Epithelial cell of proximal tubule (primary cell): ENCODE results near the gene SLC6A8. TPM values are rescaled to one million over a fixed set of nuclear protein-coding genes. Genes with fewer than 3 reads are reported as not detected.

ENCODE experiments used
- DNase-seq: peaks from one replicate; pipeline ENCODE4 v3.0.0-alpha.2; 2011; ENCODE audit warnings: low read depth
- H3K4me3 ChIP-seq: 2 replicates; pipeline ENCODE4 v1.5.1; 2011; ENCODE audit warnings: low read depth, mild to moderate bottlenecking, low read length
- total RNA-seq: library from RNA; depleted of rRNA; stranded (reverse); fragments of >200 nt; gene quantifications from 2 replicates; pipeline ENCODE4 v1.2.3, GENCODE V29; 2015
- TF ChIP-seq, protein P1 (sequence below): conservative IDR thresholded peaks from 2 replicates; pipeline ENCODE4 v1.5.1; 2012; ENCODE audit warnings: low read depth, mild to moderate bottlenecking, low read length

SLC6A8 gene
- total RNA-seq, 1 donor from 2014 or later = 30.5 TPM

DNA sequence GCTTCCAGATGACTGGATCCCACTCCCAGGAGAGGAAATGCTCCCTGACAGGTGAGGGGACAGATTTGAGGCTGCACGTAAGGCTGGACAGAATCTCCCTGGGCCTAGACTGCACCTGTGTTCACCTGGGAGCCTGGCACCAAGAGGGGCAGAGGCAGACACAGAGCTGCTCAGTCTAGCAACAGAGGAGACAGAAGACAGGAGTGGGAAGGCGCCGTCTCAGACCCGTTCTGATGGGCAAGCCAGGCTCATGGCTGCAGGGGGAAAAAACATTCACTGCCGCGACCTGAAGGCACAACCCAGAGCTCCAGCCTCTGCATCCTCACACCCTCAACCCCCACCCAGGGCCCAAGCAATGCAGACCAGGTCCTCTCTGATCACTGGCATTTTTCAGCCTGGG is 19.7 kb downstream of the SLC6A8 start:
- no peak overlapping the region for H3K4me3 ChIP-seq
- TF ChIP-seq, protein P1, sequence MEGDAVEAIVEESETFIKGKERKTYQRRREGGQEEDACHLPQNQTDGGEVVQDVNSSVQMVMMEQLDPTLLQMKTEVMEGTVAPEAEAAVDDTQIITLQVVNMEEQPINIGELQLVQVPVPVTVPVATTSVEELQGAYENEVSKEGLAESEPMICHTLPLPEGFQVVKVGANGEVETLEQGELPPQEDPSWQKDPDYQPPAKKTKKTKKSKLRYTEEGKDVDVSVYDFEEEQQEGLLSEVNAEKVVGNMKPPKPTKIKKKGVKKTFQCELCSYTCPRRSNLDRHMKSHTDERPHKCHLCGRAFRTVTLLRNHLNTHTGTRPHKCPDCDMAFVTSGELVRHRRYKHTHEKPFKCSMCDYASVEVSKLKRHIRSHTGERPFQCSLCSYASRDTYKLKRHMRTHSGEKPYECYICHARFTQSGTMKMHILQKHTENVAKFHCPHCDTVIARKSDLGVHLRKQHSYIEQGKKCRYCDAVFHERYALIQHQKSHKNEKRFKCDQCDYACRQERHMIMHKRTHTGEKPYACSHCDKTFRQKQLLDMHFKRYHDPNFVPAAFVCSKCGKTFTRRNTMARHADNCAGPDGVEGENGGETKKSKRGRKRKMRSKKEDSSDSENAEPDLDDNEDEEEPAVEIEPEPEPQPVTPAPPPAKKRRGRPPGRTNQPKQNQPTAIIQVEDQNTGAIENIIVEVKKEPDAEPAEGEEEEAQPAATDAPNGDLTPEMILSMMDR = no peak
- DNase-seq = no peak

DNA sequence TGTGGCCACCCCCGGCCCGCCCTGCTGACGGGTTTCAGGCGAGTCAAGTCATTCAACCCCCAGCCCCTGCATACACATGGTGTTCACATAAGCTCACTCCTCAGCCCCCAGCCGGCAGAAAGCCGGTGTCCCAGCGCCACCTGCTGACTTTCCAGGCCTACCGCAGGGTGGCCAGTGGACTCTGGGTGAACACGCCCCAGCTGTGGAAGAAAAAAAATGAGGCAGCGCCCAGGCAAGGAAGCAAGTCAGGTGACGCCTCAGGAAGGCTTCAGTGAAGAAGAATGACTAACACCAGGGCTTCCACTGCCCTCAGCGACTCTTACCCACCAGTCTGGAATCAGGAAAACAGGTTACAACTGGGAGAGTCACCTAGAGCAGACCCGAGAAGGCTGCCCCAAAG is 20.7 kb downstream of the SLC6A8 start:
- TF ChIP-seq, protein P1 = peak; percentile 74
- peak; percentile 39 for DNase-seq

DNA sequence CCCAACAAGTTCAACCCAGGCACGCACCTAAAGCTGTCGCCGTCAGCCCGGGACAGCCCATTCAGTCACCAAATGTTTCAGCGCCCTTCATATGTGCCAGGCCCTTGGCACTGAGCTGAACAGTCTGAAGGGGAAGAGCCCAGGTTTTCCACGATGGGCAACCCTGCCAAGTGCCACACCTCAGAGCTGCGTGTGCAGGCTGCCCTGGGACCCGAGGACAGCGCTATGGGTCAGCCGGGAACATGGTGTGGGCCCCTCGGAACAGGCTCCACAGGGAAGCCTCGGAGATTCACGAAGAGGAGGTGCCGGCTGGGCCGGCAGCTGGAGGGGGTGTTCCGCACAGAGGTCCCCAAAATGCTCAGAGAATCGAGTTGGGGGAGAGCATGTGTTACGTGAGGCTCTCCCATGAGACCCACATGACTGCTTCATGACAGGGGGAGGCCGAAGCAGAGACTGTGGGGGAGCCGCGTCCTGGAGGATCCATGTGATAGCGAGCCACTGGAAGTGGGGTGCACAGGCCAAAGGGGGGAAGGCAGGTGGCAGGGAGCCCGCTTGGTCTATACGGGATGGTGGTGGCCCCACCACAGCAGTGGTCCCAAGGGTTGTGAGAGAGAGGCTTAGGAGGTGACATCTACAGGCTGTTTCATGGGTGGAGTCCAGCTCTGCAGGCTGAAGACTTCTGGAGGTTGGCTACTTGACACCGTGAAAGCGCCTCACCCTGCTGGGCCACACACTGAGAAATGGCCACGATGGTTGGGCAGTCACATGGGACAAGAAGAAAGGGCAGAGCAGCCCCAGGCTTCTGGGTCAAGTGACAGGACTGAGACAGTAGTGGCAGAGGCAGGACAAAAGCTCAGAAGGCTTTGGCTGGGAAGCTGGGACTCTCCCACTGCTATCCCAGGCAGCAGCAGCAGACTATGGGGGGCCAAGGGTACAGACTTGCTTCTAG is 22.3 kb downstream of the SLC6A8 start:
- no peak for DNase-seq
- no peak overlapping the region for H3K4me3 ChIP-seq
- TF ChIP-seq, protein P1 = no peak

More for the DNA sequence above, 20.7 kb downstream of the SLC6A8 start:
- H3K4me3 ChIP-seq = no peak overlapping the region

DNA sequence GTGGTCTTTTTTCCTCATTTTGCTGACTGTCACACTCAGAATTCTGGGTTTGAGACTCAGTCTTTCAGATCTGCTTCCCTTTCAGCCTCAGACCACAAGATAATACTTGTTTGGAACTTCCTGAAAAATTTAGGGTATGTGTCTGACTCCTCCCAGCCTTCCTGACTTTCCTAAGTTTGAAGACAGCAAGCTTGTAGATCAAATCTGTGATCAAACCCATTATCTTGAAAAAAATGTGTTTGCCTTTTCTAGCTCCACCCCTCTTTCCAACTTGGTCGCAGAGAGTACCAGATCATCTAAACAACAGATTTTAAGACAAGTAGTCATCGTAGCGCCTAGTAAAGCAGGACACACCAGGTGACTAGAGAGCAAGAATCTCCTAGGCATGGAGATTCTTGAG is 26.5 kb downstream of the SLC6A8 start:
- TF ChIP-seq, protein P1 = no peak
- H3K4me3 ChIP-seq = no peak overlapping the region
- no peak for DNase-seq

DNA sequence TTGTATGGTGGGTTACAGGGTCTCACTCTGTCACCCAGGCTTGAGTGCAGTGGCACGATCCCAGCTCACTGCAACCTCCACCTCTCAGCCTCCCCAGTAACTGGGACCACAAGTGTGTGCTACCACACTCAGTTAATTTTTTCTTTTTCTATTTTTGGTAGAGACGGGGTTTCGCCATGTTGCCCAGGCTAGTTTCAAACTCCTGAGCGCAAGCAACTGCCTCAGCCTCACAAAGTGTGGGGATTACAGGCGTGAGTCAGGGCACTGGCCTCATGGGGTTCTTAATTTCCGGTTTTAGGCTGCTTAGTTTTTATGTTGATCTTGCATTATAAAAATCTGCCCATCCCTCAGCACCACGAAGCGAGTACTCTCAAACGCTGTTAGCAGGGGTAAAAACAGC is 29.7 kb downstream of the SLC6A8 start:
- no peak for DNase-seq
- TF ChIP-seq, protein P1 = no peak
- H3K4me3 ChIP-seq = no peak overlapping the region

DNA sequence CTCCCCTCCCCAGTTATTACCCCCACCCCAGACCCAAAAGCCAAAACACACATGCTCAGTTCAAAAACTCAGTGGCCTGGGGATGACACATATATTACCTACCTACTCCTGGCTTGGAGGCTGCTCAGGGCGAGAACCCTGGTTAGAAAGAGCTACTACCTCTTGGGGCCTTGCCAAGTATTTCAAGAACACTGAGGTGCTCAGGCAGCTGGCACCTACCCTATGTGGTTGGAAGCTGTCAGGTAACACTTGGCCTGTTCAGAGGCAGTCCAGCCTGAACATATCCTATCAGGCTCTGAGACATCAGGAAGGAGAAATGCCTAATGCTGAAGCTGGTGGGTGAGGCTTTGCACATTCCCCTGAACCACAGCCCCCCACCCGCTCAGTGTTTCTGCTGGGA is 31.5 kb downstream of the SLC6A8 start:
- no peak for DNase-seq
- H3K4me3 ChIP-seq = no peak overlapping the region
- TF ChIP-seq, protein P1 = no peak

DNA sequence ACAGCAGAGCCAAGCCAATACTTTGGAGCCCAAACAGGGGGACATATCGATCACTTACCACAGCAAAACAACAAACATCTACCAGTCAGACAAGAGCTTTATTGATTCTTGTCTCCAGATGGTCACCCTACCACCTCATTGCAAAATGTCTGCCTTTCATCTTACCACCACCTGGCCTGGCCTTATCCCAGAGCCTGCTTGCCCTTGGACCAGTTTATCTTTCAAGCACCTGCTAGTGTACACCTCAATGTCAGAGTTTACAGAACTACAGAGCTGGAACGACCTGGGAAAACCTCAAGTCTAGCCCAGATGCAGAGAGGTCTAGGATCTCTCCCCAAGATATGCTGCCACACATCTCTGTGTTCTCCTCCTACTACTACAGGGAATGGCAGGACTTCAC is 32.0 kb downstream of the SLC6A8 start:
- H3K4me3 ChIP-seq = no peak overlapping the region
- DNase-seq = no peak
- TF ChIP-seq, protein P1 = no peak
